Neural cell (in vitro differentiated cells): ENCODE results near the gene SKIC8. TPM values are rescaled to one million over a fixed set of nuclear protein-coding genes. Genes with fewer than 3 reads are reported as not detected.

Experiments
- H2AFZ ChIP-seq: fragments of 200-600, 300-800 bp; sonication (generic), shearing (Covaris generic); 2 replicates; pipeline ENCODE4 v1.6.0; 2014; ENCODE audit warnings: low read depth, mild to moderate bottlenecking, antibody characterized with exemption, low read length, moderate library complexity
- H3F3A ChIP-seq: fragments of 200-600 bp; shearing (Covaris generic); 2 replicates; pipeline ENCODE4 v1.6.1; 2016; ENCODE audit warnings: mild to moderate bottlenecking, moderate library complexity, mixed read lengths, antibody characterized with exemption, low read length; ENCODE audit not compliant: insufficient read depth, poor library complexity, severe bottlenecking
- H3K27ac ChIP-seq: fragments of 200-600, 300-800 bp; sonication (generic), shearing (Covaris generic); 2 replicates; pipeline ENCODE4 v1.5.1; 2014; ENCODE audit warnings: mild to moderate bottlenecking, low read length, moderate library complexity
- H3K27me3 ChIP-seq: fragments of 300-800, 200-600 bp; sonication (generic), shearing (Covaris generic); 2 replicates; pipeline ENCODE4 v1.6.0; 2014; ENCODE audit warnings: mild to moderate bottlenecking, low read depth, low read length, moderate library complexity; ENCODE audit not compliant: insufficient read depth
- H3K36me3 ChIP-seq: fragments of 300-800, 200-600 bp; sonication (generic), shearing (Covaris generic); 2 replicates; pipeline ENCODE4 v1.5.1; 2014; ENCODE audit warnings: mild to moderate bottlenecking, antibody characterized with exemption, low read length, moderate library complexity; ENCODE audit not compliant: insufficient read depth
- H3K4me2 ChIP-seq: fragments of 300-800, 200-600 bp; sonication (generic), shearing (Covaris generic); 2 replicates; pipeline ENCODE4 v1.6.0; 2014; ENCODE audit warnings: mild to moderate bottlenecking, low read length
- H3K4me3 ChIP-seq: fragments of 300-800, 200-600 bp; sonication (generic), shearing (Covaris generic); 2 replicates; pipeline ENCODE4 v1.5.1; 2014; ENCODE audit warnings: mild to moderate bottlenecking, low read length, moderate library complexity
- H3K79me2 ChIP-seq: fragments of 200-600 bp; shearing (Covaris generic); replicated peaks from 2 replicates; pipeline ENCODE4 v1.6.0; 2014; ENCODE audit warnings: mild to moderate bottlenecking, low read length, moderate library complexity; ENCODE audit not compliant: insufficient read depth
- H3K9ac ChIP-seq: fragments of 300-800, 200-600 bp; sonication (generic), shearing (Covaris generic); 2 replicates; pipeline ENCODE4 v1.6.1; 2016; ENCODE audit warnings: mild to moderate bottlenecking, low read length, mixed read lengths
- H3K9me2 ChIP-seq: fragments of 200-600 bp; shearing (Covaris generic); 2 replicates; pipeline ENCODE4 v1.6.1; 2016; ENCODE audit warnings: mild to moderate bottlenecking, low read length, mixed read lengths; ENCODE audit not compliant: insufficient read depth
- H3K9me3 ChIP-seq: fragments of 200-600, 300-800 bp; sonication (generic), shearing (Covaris generic); 2 replicates; pipeline ENCODE4 v1.6.1; 2016; ENCODE audit warnings: mild to moderate bottlenecking, mixed run types, low read length, moderate library complexity, mixed read lengths
- H4K20me1 ChIP-seq: fragments of 200-600 bp; shearing (Covaris generic); 2 replicates; pipeline ENCODE4 v1.6.1; 2016; ENCODE audit warnings: mild to moderate bottlenecking, mixed run types; ENCODE audit not compliant: insufficient read depth
- CTCF ChIP-seq: fragments of 450-650 bp; IDR thresholded peaks from 2 replicates; pipeline ENCODE4 v1.5.1; 2014; ENCODE audit warnings: antibody characterized with exemption, mild to moderate bottlenecking, moderate library complexity; ENCODE audit not compliant: poor library complexity, severe bottlenecking
- EP300 ChIP-seq: fragments of 450-650 bp; conservative IDR thresholded peaks from 2 replicates; pipeline ENCODE4 v1.6.1; 2014; ENCODE audit warnings: antibody characterized with exemption, mild to moderate bottlenecking, moderate library complexity; ENCODE audit not compliant: poor library complexity, severe bottlenecking
- EZH2 ChIP-seq: fragments of 200-600, 300-800 bp; shearing (Covaris generic), sonication (generic); IDR thresholded peaks from 2 replicates; pipeline ENCODE4 v1.6.1; 2014; ENCODE audit warnings: antibody characterized with exemption, low read length, borderline replicate concordance, mild to moderate bottlenecking; ENCODE audit not compliant: insufficient read depth, poor library complexity, severe bottlenecking
- MXI1 ChIP-seq: fragments of 450-650 bp; conservative IDR thresholded peaks from 2 replicates; pipeline ENCODE4 v1.6.1; 2014; ENCODE audit warnings: antibody characterized with exemption, mild to moderate bottlenecking; ENCODE audit not compliant: poor library complexity, severe bottlenecking
- POLR2AphosphoS5 ChIP-seq: IDR thresholded peaks from 2 replicates; pipeline ENCODE4 v1.6.1; 2012
- RAD21 ChIP-seq: fragments of 450-650 bp; conservative IDR thresholded peaks from 2 replicates; pipeline ENCODE4 v1.6.1; 2014; ENCODE audit warnings: antibody characterized with exemption, mild to moderate bottlenecking, moderate library complexity
- REST ChIP-seq: IDR thresholded peaks from 2 replicates; pipeline ENCODE4 v1.6.1; 2012; ENCODE audit warnings: borderline replicate concordance
- SMC3 ChIP-seq: fragments of 450-650 bp; conservative IDR thresholded peaks from 2 replicates; pipeline ENCODE4 v1.6.1; 2014; ENCODE audit warnings: antibody characterized with exemption, mild to moderate bottlenecking, moderate library complexity; ENCODE audit not compliant: poor library complexity
- TAF1 ChIP-seq: IDR thresholded peaks from 2 replicates; pipeline ENCODE4 v1.6.1; 2012; ENCODE audit warnings: low read depth
- polyA plus RNA-seq: library from polyadenylated mRNA; depleted of rRNA; stranded (reverse); fragments of >200 nt; gene quantifications from 2 replicates; pipeline ENCODE4 v1.2.3, GENCODE V29; 2014

SKIC8 gene
- polyA plus RNA-seq, 1 donor from 2014 or later: 170 TPM

DNA sequence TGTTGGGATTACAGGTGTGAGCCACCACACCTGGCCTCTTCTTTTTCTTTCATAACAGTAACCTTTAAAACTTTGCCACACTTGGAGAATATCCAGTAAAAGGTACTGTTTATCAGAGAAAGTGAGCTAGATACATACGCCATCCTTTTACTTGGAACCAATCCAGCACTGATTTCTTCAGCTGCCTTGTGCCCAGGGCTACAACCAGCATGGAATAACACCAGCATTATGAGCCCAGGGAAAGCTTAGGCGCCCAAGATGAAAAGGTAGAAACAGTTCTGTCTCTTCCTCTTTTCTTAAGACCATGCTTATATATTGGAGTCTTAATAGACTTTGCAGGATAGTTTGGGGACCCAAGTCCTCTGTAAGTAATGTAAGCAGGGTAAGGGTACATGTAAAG, 8.4 kb downstream of the SKIC8 start:
- Histone ChIP-seq H3K9me2 (no peaks in the 10 kb centered on the region), H3K9me3 (no peaks in the 10 kb centered on the region), H3K27me3 (no peaks in the 10 kb centered on the region), H3F3A (no peaks in the 10 kb centered on the region), H3K27ac (no peak overlapping the region), H3K36me3 (no peaks in the 10 kb centered on the region), H3K79me2 (no peaks in the 10 kb centered on the region), H3K4me3 (no peak overlapping the region), H3K4me2 (no peak overlapping the region), H4K20me1 (no peaks in the 10 kb centered on the region), H2AFZ (no peak overlapping the region), H3K9ac (no peak overlapping the region)
- TF ChIP-seq EZH2 (no peak), REST (no peak), TAF1 (no peak), CTCF (no peak), RAD21 (no peak), SMC3 (no peak), MXI1 (no peak), POLR2AphosphoS5 (no peak), EP300 (no peak)

DNA sequence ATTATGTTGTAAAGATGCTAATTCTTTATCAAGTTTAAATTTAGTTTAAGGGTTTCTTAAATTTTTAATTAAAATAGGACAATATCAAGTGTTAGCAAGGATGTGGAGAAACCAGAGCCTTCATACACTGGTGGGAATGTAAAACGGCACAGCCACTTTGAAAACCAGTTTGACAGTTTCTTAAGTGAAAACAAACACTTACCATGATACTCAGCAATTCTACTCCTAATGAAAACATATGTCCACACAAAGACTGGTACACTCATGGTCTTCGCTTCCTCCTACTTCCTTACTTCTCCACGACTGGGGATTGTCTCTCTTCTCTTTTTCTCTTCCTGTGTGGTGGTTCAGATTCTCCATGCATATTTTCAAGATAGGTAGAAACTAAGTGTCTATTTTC, 9.2 kb downstream of the SKIC8 start:
- Histone ChIP-seq H3K36me3 (no peaks in the 10 kb centered on the region), H4K20me1 (no peaks in the 10 kb centered on the region), H3K79me2 (no peaks in the 10 kb centered on the region), H3K27me3 (no peaks in the 10 kb centered on the region), H3K9me3 (no peaks in the 10 kb centered on the region), H3K9me2 (no peaks in the 10 kb centered on the region), H3K9ac (no peak overlapping the region), H3K4me3 (no peak overlapping the region), H2AFZ (no peak overlapping the region), H3K27ac (no peak overlapping the region), H3F3A (no peaks in the 10 kb centered on the region), H3K4me2 (no peak overlapping the region)
- TF ChIP-seq MXI1: no peak
- no peak for TF ChIP-seq RAD21
- TF ChIP-seq SMC3: no peak
- no peak for TF ChIP-seq TAF1
- TF ChIP-seq EZH2: no peak
- TF ChIP-seq POLR2AphosphoS5: no peak
- TF ChIP-seq CTCF: no peak
- TF ChIP-seq REST: no peak
- TF ChIP-seq EP300: no peak
